ENCODE results near the gene MVD.

MVD gene

DNA sequence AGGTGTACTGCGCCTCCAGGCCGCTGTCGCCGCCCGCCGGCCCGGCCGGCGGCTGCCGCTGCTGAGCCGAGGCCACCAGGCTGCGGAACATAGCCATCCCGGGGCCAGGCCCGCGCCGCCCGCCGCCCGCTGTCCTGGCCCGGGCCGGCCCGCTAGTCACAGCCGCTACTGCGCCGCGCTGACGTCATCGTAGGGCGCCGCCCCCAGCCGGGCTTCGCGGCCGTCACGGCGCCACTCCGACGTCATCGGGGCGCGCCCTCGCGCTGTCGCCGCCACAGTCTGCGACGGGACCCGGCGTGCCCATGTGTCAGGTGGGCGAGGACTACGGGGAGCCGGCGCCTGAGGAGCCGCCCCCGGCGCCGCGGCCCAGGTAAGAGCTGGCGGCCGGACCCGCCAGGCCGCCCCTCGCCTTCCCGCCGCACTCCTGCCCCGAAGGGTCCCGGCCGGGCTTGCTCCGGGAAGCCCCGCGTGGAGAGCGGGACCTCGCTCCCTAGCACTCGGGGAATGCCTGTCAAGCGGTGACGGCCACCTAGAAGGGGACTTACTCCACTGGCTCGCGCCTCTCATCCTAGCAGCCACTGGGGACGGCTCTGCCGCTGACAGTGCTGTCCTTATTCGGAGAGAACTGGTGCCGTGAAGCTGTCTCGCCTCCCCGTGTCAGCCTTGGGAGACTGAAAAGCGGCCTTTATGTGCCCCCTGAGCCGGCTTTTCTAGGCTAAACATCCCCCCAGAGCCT lies 43.5 kb upstream of the MVD start, which contains the start of the genes CTU2 and RNF166:
TSS of gene CTU2 (plus strand) at position 275 of the 736 bp plus-strand sequence. CDS start at position 303, 28 bp downstream.
TSS of gene RNF166 (minus strand) at position 180 of the 736 bp plus-strand sequence. CDS start at position 97, 83 bp downstream.
- Histone ChIP-seq H3K36me3 (ENCODE audit: control insufficient read depth, insufficient read depth, low read length) (peaks cover 7% of the 10 kb centered on the region), H3K27me3 (replicated peaks; ENCODE audit: control insufficient read depth, insufficient read depth, low read length) (no peaks in the 10 kb centered on the region), H3K4me3 (replicated peaks; ENCODE audit: low read depth, low read length) (peak within 1 kb of the TSS; percentile 98)
- peak; percentile 92 for DNase-seq (ENCODE audit: extremely low read depth, insufficient read length)
- TF ChIP-seq, protein P1, sequence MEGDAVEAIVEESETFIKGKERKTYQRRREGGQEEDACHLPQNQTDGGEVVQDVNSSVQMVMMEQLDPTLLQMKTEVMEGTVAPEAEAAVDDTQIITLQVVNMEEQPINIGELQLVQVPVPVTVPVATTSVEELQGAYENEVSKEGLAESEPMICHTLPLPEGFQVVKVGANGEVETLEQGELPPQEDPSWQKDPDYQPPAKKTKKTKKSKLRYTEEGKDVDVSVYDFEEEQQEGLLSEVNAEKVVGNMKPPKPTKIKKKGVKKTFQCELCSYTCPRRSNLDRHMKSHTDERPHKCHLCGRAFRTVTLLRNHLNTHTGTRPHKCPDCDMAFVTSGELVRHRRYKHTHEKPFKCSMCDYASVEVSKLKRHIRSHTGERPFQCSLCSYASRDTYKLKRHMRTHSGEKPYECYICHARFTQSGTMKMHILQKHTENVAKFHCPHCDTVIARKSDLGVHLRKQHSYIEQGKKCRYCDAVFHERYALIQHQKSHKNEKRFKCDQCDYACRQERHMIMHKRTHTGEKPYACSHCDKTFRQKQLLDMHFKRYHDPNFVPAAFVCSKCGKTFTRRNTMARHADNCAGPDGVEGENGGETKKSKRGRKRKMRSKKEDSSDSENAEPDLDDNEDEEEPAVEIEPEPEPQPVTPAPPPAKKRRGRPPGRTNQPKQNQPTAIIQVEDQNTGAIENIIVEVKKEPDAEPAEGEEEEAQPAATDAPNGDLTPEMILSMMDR (IDR thresholded peaks at IDR 0.05; ENCODE audit: insufficient read depth, low read length, poor library complexity, severe bottlenecking): no peak

DNA sequence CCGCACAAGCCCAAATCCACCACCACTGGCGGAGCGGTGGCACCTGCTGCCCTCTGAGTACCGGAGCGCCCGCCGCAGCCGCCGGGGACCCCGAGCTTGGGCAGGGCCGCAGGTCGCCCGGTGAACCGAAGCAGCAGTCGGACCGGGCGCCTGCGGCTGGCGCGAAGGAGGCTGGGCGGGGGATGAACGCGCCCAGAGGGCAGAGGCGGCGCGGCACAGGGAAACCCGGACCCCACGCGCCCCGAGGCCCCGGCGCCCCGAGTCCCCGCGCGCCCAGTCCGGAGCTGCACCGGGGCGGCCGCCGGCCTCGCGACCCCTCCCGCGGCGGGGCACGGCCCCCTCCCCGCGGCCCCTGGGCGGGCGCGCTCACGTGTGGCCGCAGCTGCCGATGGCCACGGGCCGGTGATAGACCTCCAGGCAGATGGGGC lies 42.9 kb upstream of the MVD start:
- Histone ChIP-seq H3K4me3 (replicated peaks; ENCODE audit: low read depth, low read length) (peak overlapping the region; percentile 98), H3K36me3 (ENCODE audit: control insufficient read depth, insufficient read depth, low read length) (peaks cover 7% of the 10 kb centered on the region), H3K27me3 (replicated peaks; ENCODE audit: control insufficient read depth, insufficient read depth, low read length) (no peaks in the 10 kb centered on the region)
- TF ChIP-seq, protein P1 (IDR thresholded peaks at IDR 0.05; ENCODE audit: insufficient read depth, low read length, poor library complexity, severe bottlenecking): no peak
- DNase-seq (ENCODE audit: extremely low read depth, insufficient read length): no peak

DNA sequence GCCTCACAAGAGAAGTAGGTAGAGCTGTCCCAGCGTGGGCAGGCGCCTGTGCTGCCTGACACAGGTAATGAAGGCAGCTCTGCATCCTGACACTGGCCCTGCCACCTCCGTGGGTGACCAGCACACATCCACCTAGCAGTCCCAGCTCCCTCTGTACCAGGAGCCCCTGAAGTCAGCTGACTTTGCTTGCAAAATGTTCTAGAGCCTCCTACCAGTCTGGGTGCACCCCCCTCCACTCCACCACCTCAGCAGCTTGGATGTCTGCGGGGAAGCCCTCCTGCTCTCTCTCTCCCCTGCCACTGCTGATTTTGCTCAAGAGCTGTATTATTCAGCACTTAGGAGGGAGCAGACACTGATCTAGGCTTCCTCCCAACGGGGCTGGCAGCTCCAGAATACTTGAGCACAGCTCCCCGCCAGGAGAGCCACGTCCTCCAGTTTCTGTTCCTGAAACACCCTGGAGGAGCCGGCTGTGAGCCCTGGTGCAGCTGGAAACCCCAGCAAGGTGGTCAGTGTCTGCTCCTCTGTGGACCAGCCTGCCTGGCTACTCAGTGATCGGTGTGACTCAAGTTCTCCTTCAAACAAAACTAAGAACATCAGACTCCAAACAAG lies 42.3 kb upstream of the MVD start:
- TF ChIP-seq, protein P1 (IDR thresholded peaks at IDR 0.05; ENCODE audit: insufficient read depth, low read length, poor library complexity, severe bottlenecking): no peak
- Histone ChIP-seq H3K4me3 (replicated peaks; ENCODE audit: low read depth, low read length) (peak overlapping the region; percentile 98), H3K27me3 (replicated peaks; ENCODE audit: control insufficient read depth, insufficient read depth, low read length) (no peaks in the 10 kb centered on the region), H3K36me3 (ENCODE audit: control insufficient read depth, insufficient read depth, low read length) (peaks cover 7% of the 10 kb centered on the region)
- no peak for DNase-seq (ENCODE audit: extremely low read depth, insufficient read length)

DNA sequence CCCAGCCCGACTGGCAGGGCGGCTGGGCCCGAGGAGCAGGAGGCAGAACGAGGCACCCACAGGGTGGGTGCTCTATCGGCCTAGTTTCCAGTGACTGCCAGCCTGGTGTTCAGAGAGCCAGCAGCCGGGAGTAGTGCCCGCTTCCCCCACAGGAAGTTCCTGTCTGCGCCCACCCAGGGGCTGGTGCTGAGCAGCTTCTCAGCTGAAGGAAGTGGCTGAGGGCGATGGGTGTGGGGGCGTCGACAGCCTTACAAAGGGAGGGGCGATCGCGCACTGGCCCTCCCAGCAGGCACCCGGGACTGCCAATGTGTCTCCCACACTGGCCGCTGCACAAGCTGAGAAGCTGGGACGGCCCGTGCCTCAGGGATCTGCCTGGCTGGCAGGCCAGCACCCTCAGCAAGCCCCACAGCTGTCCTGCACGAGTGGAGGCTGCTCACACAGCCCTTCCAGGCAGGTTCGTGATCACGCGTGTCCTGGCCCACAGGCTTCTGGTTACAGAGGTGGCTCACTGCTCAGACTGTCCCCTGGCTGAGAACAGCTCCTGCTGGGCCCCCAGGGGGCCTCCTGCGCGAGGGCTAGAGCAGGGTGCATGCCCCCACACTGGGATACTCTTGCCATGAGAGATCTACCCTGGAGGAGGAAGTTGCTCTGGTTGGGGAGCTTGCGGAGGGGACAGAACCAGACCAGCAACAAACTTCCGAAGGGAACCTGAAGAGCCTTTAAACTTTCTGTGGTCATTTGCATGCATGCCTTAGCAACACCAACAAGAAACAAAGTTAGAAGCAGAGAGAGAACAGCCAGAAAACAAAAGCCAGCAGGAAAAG lies 40.8 kb upstream of the MVD start:
- Histone ChIP-seq H3K27me3 (replicated peaks; ENCODE audit: control insufficient read depth, insufficient read depth, low read length) (no peaks in the 10 kb centered on the region), H3K4me3 (replicated peaks; ENCODE audit: low read depth, low read length) (peak overlapping the region; percentile 43), H3K36me3 (ENCODE audit: control insufficient read depth, insufficient read depth, low read length) (peaks cover 4% of the 10 kb centered on the region)
- TF ChIP-seq, protein P1 (IDR thresholded peaks at IDR 0.05; ENCODE audit: insufficient read depth, low read length, poor library complexity, severe bottlenecking): no peak
- DNase-seq (ENCODE audit: extremely low read depth, insufficient read length): peak; percentile 61

DNA sequence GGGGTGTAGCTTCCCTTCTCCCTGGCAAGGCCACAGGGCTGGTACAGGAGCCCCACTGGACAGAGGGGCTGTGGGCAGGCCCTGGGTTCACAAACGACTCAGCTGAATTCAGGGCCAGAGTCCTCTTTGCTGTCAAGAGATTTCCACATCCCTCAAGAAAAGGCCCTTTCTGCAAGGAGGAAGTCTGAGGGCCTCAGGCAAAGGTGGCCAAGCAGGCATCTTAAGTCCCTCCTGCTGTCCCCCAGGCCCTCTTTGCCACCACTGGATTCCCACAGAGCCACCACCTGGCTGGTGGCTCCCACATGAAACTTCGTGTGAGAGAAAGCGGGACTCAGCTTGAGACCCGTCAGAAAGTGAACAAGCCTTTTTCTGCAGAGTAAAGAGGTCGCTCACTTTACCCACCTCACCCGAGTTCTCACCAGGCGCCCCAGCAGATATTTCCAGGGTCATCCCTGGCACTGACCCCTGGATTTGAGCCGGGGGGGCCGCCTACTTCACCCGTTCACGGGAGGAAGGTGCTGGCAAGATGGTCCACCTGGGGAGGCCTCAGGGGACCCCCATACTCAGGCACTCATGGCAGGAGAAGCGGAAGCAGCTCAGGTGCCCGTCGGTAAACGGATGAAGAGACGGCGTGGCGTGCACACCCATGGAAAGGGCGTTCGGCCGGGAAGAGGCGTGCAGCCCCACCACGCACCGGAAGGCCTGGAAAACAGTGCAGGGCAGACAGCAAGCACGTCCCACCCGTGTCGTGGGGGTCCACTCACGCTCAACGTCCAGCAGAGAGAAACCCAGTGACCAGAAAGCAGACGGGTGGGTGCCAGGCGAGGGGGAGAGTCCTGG lies 39.7 kb upstream of the MVD start:
- Histone ChIP-seq H3K4me3 (replicated peaks; ENCODE audit: low read depth, low read length) (no peak overlapping the region), H3K36me3 (ENCODE audit: control insufficient read depth, insufficient read depth, low read length) (peaks cover 11% of the 10 kb centered on the region), H3K27me3 (replicated peaks; ENCODE audit: control insufficient read depth, insufficient read depth, low read length) (no peaks in the 10 kb centered on the region)
- no peak for DNase-seq (ENCODE audit: extremely low read depth, insufficient read length)
- TF ChIP-seq, protein P1 (IDR thresholded peaks at IDR 0.05; ENCODE audit: insufficient read depth, low read length, poor library complexity, severe bottlenecking): no peak
